Suprapubic skin (tissue), 4 donors: ENCODE results near the gene TMTC1. TPM values are rescaled to one million over a fixed set of nuclear protein-coding genes. Genes with fewer than 3 reads are reported as not detected.
A peak's percentile ranks its signal among the peaks of the same experiment; 100 is the strongest.

ENCODE experiments used
- DNase-seq, 2 donors: peaks; one replicate each; pipeline ENCODE4 v3.0.0-alpha.2; 2019; ENCODE audit warnings: low spot score in 2 of 2
- H3K27ac ChIP-seq: fragments of 200-600 bp; sonication (generic); one replicate; pipeline ENCODE4 v1.5.1; 2019
- H3K27me3 ChIP-seq: fragments of 200-600 bp; sonication (generic); one replicate; pipeline ENCODE4 v1.5.1; 2019
- H3K36me3 ChIP-seq: fragments of 200-600 bp; sonication (generic); one replicate; pipeline ENCODE4 v1.5.1; 2019
- H3K4me1 ChIP-seq: fragments of 200-600 bp; sonication (generic); one replicate; pipeline ENCODE4 v1.5.1; 2019
- H3K4me3 ChIP-seq: fragments of 200-600 bp; sonication (generic); one replicate; pipeline ENCODE4 v1.5.1; 2019; ENCODE audit warnings: mild to moderate bottlenecking
- H3K9me3 ChIP-seq: fragments of 200-600 bp; sonication (generic); one replicate; pipeline ENCODE4 v1.5.1; 2019
- EP300 ChIP-seq: sonication (generic); formaldehyde crosslinking; IDR thresholded peaks from one replicate; pipeline ENCODE4 v1.6.1; 2017; ENCODE audit warnings: antibody characterized with exemption
- POLR2A ChIP-seq, 2 donors: fragments of 450-650 bp; IDR thresholded peaks; one replicate each; pipeline ENCODE4 v1.6.1; 2017; ENCODE audit warnings: antibody characterized with exemption in 2 of 2, mild to moderate bottlenecking in 2 of 2, moderate library complexity in 2 of 2
- POLR2AphosphoS5 ChIP-seq, 3 donors: sonication (generic); formaldehyde crosslinking; IDR thresholded peaks; one replicate each; pipeline ENCODE4 v1.6.1; 2017; ENCODE audit warnings: antibody characterized with exemption in 3 of 3
- WGBS: methylation state at CpG from one replicate; pipeline ENCODE4 v1.1.5; 2018; 5-methylcytosine and 5-hydroxymethylcytosine counted together
- total RNA-seq, 4 donors: library from RNA; depleted of rRNA; stranded (reverse); fragments of >200 nt; gene quantifications; one replicate each; pipeline ENCODE4 v1.1.0, GENCODE V29; 2016
- TF ChIP-seq, protein P1 (sequence below), 2 donors: fragments of 200-600 bp in 1 of 2; fragments of 450-650 bp in 1 of 2; sonication (generic) in 1 of 2; IDR thresholded peaks; one replicate each; pipeline ENCODE4 v1.5.1; 2016 to 2019; ENCODE audit warnings: antibody characterized with exemption in 2 of 2, mild to moderate bottlenecking in 1 of 2, moderate library complexity in 1 of 2

TMTC1 gene
- total RNA-seq, 4 donors from 2014 or later: 11.0 to 25.8 (median 19.5) TPM

DNA sequence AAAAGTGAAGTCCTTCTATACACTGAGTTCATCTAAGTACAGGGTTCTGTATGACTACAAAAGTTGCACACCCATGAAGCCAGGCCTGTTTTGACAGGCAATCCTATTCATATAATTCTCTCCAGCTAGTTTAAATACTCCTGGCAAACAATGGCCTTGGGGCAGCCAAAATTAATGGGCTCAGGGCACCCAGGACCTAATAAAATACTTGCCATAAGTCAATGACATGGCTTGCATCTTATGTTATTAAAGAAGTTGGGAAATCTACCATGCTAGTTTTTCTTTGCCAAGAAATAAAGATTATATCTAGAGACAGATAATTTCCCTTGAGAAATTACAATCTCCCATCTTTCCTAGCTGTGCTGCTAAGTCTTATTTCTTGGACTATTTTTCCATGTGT, 11.1 kb upstream of the TMTC1 start:
- Histone ChIP-seq H3K9me3 (no peaks in the 10 kb centered on the region), H3K4me3 (no peak overlapping the region), H3K4me1 (peaks cover 21% of the 10 kb centered on the region), H3K36me3 (no peaks in the 10 kb centered on the region), H3K27ac (no peak overlapping the region), H3K27me3 (no peaks in the 10 kb centered on the region)
- TF ChIP-seq, protein P1, sequence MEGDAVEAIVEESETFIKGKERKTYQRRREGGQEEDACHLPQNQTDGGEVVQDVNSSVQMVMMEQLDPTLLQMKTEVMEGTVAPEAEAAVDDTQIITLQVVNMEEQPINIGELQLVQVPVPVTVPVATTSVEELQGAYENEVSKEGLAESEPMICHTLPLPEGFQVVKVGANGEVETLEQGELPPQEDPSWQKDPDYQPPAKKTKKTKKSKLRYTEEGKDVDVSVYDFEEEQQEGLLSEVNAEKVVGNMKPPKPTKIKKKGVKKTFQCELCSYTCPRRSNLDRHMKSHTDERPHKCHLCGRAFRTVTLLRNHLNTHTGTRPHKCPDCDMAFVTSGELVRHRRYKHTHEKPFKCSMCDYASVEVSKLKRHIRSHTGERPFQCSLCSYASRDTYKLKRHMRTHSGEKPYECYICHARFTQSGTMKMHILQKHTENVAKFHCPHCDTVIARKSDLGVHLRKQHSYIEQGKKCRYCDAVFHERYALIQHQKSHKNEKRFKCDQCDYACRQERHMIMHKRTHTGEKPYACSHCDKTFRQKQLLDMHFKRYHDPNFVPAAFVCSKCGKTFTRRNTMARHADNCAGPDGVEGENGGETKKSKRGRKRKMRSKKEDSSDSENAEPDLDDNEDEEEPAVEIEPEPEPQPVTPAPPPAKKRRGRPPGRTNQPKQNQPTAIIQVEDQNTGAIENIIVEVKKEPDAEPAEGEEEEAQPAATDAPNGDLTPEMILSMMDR (IDR thresholded peaks at IDR 0.05): no peak
- no peak for TF ChIP-seq POLR2AphosphoS5 (IDR thresholded peaks at IDR 0.05)
- TF ChIP-seq POLR2A (IDR thresholded peaks at IDR 0.05): no peak
- TF ChIP-seq EP300: no peak
- DNase-seq: no peak

DNA sequence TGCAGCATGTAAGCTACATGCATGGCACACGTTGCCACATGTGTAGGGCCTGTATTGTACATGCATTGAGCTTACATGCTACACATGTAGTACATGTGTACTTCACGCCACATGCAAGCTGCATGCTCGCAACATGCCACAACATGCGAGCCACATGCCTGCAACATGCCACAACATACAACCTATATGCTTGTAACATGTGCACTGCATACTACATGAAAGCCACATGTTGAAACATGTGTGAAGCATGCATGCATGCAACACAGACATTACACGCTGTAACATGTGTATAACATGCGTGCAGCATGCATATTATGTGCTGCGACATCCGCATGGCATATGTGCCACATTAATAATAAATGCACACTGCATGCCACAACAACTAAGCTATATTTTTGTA, 9.1 kb upstream of the TMTC1 start:
- 100% methylated on average over 8 of the region's 8 CpGs for WGBS
- H3K4me1 ChIP-seq: peaks cover 21% of the 10 kb centered on the region
- no peak overlapping the region for H3K27ac ChIP-seq
- no peak for DNase-seq
- H3K36me3 ChIP-seq: no peaks in the 10 kb centered on the region
- H3K9me3 ChIP-seq: no peaks in the 10 kb centered on the region
- no peaks in the 10 kb centered on the region for H3K27me3 ChIP-seq
- H3K4me3 ChIP-seq: no peak overlapping the region
- no peak for TF ChIP-seq POLR2AphosphoS5 (IDR thresholded peaks at IDR 0.05)
- no peak for TF ChIP-seq EP300
- TF ChIP-seq POLR2A (IDR thresholded peaks at IDR 0.05): no peak
- TF ChIP-seq, protein P1 (IDR thresholded peaks at IDR 0.05): no peak

DNA sequence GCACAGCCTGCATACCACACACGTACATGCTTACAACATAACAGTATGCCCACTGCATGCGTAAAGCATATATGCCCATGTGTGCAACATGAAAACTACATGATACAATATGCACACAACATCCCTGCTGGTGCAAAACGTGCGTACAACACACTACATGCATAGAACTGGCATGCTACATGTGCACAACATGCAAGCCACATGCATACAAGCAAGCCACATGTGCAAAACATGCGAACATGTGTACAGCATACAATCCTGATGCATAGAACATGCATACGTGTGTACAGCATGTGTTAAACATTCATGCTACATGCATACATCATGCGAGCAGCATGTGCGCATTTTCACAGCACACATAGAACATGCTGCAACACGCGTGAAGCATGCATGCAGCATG, 8.4 kb upstream of the TMTC1 start:
- H3K4me1 ChIP-seq: peaks cover 13% of the 10 kb centered on the region
- H3K36me3 ChIP-seq: no peaks in the 10 kb centered on the region
- H3K27me3 ChIP-seq: no peaks in the 10 kb centered on the region
- no peak overlapping the region for H3K27ac ChIP-seq
- no peak for TF ChIP-seq POLR2A (IDR thresholded peaks at IDR 0.05)
- TF ChIP-seq POLR2AphosphoS5 (IDR thresholded peaks at IDR 0.05): no peak
- TF ChIP-seq, protein P1 (IDR thresholded peaks at IDR 0.05): no peak
- no peak for TF ChIP-seq EP300
- DNase-seq: no peak
- 94% methylated on average over 10 of the region's 10 CpGs for WGBS
- H3K9me3 ChIP-seq: no peaks in the 10 kb centered on the region
- H3K4me3 ChIP-seq: no peak overlapping the region

DNA sequence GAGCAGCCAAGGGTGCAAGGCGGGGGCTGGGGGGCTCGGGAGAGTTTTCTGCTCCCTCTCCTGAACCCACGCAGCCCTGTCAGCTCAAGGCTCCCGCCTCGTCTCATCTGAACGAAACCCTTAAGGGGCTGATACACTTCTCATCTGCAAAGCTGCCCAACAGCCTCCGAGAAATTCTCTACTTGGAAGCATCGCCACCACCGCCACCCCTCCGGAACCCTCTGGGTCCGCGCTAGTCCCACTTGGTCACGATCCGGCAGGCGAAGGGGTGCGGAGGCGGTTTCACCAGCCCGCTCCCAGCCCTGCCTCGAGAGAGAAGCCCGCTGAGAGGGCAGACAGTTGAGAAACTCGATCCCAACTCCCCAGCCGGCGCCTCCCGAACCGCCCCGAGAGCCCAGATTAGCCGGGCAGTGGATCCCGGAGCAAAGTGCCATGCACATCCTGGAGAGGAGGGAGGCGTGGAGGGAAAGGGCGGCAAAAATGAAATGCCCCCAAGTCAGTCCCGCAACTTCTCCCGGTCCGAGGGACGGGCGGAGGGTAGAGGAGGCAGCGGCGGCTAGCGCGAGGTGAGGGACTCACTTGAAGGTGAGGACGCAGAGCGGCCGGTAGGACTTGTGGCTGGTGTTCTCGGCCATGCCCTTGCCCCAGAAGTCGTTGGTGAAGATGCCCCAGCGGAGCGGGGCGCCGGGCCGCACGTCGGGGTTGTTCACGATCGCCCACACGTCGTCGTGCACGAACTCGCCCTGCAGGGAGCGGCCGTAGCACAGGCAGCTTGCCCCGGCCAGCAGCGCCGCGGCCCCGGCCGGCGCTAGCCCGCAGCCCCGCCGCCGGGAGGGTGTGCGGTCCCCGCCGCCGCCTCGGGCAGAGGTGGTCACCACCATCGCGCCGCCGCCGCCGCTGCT, 620 bp downstream of the TMTC1 start:
- H3K4me1 ChIP-seq: peaks cover 33% of the 10 kb centered on the region
- no peaks in the 10 kb centered on the region for H3K9me3 ChIP-seq
- TF ChIP-seq POLR2A (IDR thresholded peaks at IDR 0.05): no peak
- no peak for TF ChIP-seq POLR2AphosphoS5 (IDR thresholded peaks at IDR 0.05)
- TF ChIP-seq, protein P1 (IDR thresholded peaks at IDR 0.05): no peak
- TF ChIP-seq EP300: no peak
- no peaks in the 10 kb centered on the region for H3K36me3 ChIP-seq
- H3K27ac ChIP-seq: peak overlapping the region; percentile 88
- 7% methylated on average over 42 of the region's 82 CpGs for WGBS
- DNase-seq: peak; percentile 72 to 85
- peak overlapping the region; percentile 80 for H3K4me3 ChIP-seq
- H3K27me3 ChIP-seq: peaks cover 15% of the 10 kb centered on the region

DNA sequence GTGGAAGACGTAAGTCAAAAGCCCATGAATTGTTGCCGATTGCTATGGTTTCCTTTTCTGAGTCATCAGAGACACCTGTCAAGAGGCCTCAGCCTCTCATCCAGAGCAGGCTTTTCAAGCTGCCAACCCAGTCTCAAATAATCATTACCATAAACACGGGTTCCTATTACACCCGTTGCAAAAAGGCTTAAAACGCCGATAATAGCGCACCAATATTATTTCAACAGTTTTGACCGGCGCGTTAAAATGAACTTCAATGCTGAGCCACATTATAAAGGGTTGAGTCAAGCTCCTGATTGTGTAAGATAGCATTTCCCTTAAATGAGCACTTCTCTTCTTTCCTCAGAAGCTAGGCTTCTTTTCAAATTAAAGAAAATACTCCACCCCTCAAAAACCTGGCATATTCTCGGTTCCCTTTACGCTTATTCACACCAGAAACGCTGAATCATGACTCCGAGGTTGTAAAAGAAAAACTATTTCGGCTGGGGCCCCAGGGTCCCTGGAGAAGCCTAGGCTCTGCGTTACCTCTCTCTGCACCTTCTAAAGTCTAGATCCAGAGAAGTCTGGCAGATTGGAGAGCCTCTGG, 1.4 kb downstream of the TMTC1 start:
- Histone ChIP-seq H3K27me3 (peaks cover 15% of the 10 kb centered on the region), H3K4me3 (peak overlapping the region; percentile 80), H3K36me3 (no peaks in the 10 kb centered on the region), H3K27ac (peak overlapping the region; percentile 88), H3K4me1 (peaks cover 33% of the 10 kb centered on the region), H3K9me3 (no peaks in the 10 kb centered on the region)
- 4% methylated on average over 16 of the region's 16 CpGs for WGBS
- no peak for DNase-seq
- no peak for TF ChIP-seq EP300
- no peak for TF ChIP-seq POLR2AphosphoS5 (IDR thresholded peaks at IDR 0.05)
- TF ChIP-seq, protein P1 (IDR thresholded peaks at IDR 0.05): no peak
- no peak for TF ChIP-seq POLR2A (IDR thresholded peaks at IDR 0.05)
